Stimulated activated CD8-positive, alpha-beta memory T cell treated with anti-CD3 and anti-CD28 coated beads, Interleukin-15, amount 100 ng/mL, for 1 hour (primary cell): ENCODE measurements around the gene ATP8A2.

Source experiments
- DNase-seq: peaks from one replicate; pipeline ENCODE4 v3.0.0-alpha.2; 2020; ENCODE audit warnings: low read depth

Gene ATP8A2

GRCh38 chr13:25384758-25385410 lies 13.1 kb downstream of the ATP8A2 start:
- DNase-seq: no peak

GRCh38 chr13:25391932-25392331 lies 20.2 kb downstream of the ATP8A2 start:
- no peak for DNase-seq

GRCh38 chr13:25394402-25395060 lies 22.8 kb downstream of the ATP8A2 start:
- DNase-seq: no peak

- DNase-seq: no peak
These were observed 26.0 kb downstream of the ATP8A2 start for GRCh38 chr13:25397763-25398162.

- no peak for DNase-seq
These were observed 29.2 kb downstream of the ATP8A2 start for GRCh38 chr13:25400925-25401324.

GRCh38 chr13:25401958-25402357 lies 30.2 kb downstream of the ATP8A2 start:
- DNase-seq: no peak

- no peak for DNase-seq
These were observed 34.6 kb downstream of the ATP8A2 start for GRCh38 chr13:25406377-25406776.

- no peak for DNase-seq
These were observed 38.2 kb downstream of the ATP8A2 start for GRCh38 chr13:25409938-25410337.

- no peak for DNase-seq
These were observed 43.5 kb downstream of the ATP8A2 start for GRCh38 chr13:25415241-25415640.

- DNase-seq: no peak
These were observed 45.8 kb downstream of the ATP8A2 start for GRCh38 chr13:25417535-25417934.

- no peak for DNase-seq
These were observed 48.4 kb downstream of the ATP8A2 start for GRCh38 chr13:25420161-25420560.

- DNase-seq: no peak
These were observed 49.8 kb downstream of the ATP8A2 start for GRCh38 chr13:25421612-25422011.

GRCh38 chr13:25422153-25422552 lies 50.4 kb downstream of the ATP8A2 start:
- DNase-seq: no peak

GRCh38 chr13:25423831-25424230 lies 52.1 kb downstream of the ATP8A2 start:
- no peak for DNase-seq

- no peak for DNase-seq
These were observed 57.7 kb downstream of the ATP8A2 start for GRCh38 chr13:25429466-25429865.

- no peak for DNase-seq
These were observed 60.9 kb downstream of the ATP8A2 start for GRCh38 chr13:25432691-25433090.

- no peak for DNase-seq
These were observed 68.3 kb downstream of the ATP8A2 start for GRCh38 chr13:25440061-25440460.

GRCh38 chr13:25446261-25446660 lies 74.5 kb downstream of the ATP8A2 start:
- DNase-seq: no peak

GRCh38 chr13:25447396-25447795 lies 75.6 kb downstream of the ATP8A2 start:
- DNase-seq: no peak

GRCh38 chr13:25453850-25454365 lies 82.1 kb downstream of the ATP8A2 start:
- no peak for DNase-seq

GRCh38 chr13:25455146-25455545 lies 83.4 kb downstream of the ATP8A2 start:
- DNase-seq: no peak

GRCh38 chr13:25457566-25457965 lies 85.8 kb downstream of the ATP8A2 start:
- DNase-seq: no peak

- no peak for DNase-seq
These were observed 90.7 kb downstream of the ATP8A2 start for GRCh38 chr13:25462301-25463125.
